Panc1 (cell line): ENCODE data around the gene CST6. TPM values are rescaled to one million over a fixed set of nuclear protein-coding genes. Genes with fewer than 3 reads are reported as not detected.

Source experiments
- ATAC-seq: fragments of 200-7000 bp; cut with Tn5 transposase; 2 replicates; pipeline ENCODE4 v1.9.1; 2020; ENCODE audit warnings: mild to moderate bottlenecking, moderate library complexity
- BruUV-seq: library from RNA; stranded (reverse); fragments of 400-500 nt; replicated peaks from 2 replicates; lab custom pipeline; 2021; lab: Mats Ljungman, UMichigan
- CTCF ChIA-PET: fragments of 300-600 bp; sonication (Branson Sonifier 250); formaldehyde crosslinking; loops from one replicate; lab custom pipeline; 2022; ENCODE audit warnings: antibody characterized with exemption; lab: Charles Lee
- POLR2A ChIA-PET: fragments of 300-600 bp; sonication (Branson Sonifier 250); formaldehyde crosslinking; loops from one replicate; lab custom pipeline; 2022; ENCODE audit warnings: antibody characterized with exemption; lab: Charles Lee
- DNase-seq: peaks from one replicate; pipeline ENCODE4 v3.0.0-alpha.2; 2010; ENCODE audit warnings: low read depth, low spot score
- H3K27ac ChIP-seq: 2 replicates; pipeline ENCODE4 v1.5.1; 2011; ENCODE audit warnings: mild to moderate bottlenecking, low read length, inconsistent platforms
- H3K27me3 ChIP-seq: fragments of 200-500 bp; sonication (Bioruptor generic); 2 replicates; pipeline ENCODE4 v1.6.0; 2014; ENCODE audit warnings: low read length, inconsistent platforms; ENCODE audit not compliant: control insufficient read depth, insufficient read depth
- H3K36me3 ChIP-seq: fragments of 200-500 bp; sonication (Bioruptor generic); 2 replicates; pipeline ENCODE4 v1.5.1; 2014; ENCODE audit warnings: inconsistent platforms, mild to moderate bottlenecking, low read length, moderate library complexity; ENCODE audit not compliant: control insufficient read depth, insufficient read depth
- H3K4me1 ChIP-seq: 2 replicates; pipeline ENCODE4 v1.5.1; 2011; ENCODE audit warnings: inconsistent platforms, mild to moderate bottlenecking, low read length, moderate library complexity; ENCODE audit not compliant: control insufficient read depth, insufficient read depth
- H3K4me3 ChIP-seq, 2 experiments: 2 replicates each; pipeline ENCODE4 v1.5.1; 2011 to 2012; ENCODE audit warnings: low read depth in 2 of 2, low read length in 2 of 2, mild to moderate bottlenecking in 2 of 2, inconsistent platforms in 1 of 2, moderate library complexity in 1 of 2
- H3K9me3 ChIP-seq: fragments of 200-500 bp; sonication (Bioruptor generic); 2 replicates; pipeline ENCODE4 v1.5.1; 2014; ENCODE audit warnings: low read depth, mild to moderate bottlenecking, inconsistent platforms, low read length, moderate library complexity; ENCODE audit not compliant: control insufficient read depth, insufficient read depth
- POLR2AphosphoS5 ChIP-seq: IDR thresholded peaks from 2 replicates; pipeline ENCODE4 v1.6.1; 2012; ENCODE audit warnings: mild to moderate bottlenecking, low read depth, low read length, moderate library complexity
- SIN3A ChIP-seq: IDR thresholded peaks from 2 replicates; pipeline ENCODE4 v1.6.1; 2012; ENCODE audit warnings: low read depth, mild to moderate bottlenecking, low read length, moderate library complexity, borderline replicate concordance; ENCODE audit not compliant: insufficient read depth
- TCF7L2 ChIP-seq: IDR thresholded peaks from 2 replicates; pipeline ENCODE4 v1.6.1; 2011; ENCODE audit warnings: mild to moderate bottlenecking, low read depth, low read length, inconsistent platforms
- in situ Hi-C: cut with HindIII; loops from 2 replicates; pipeline ENCODE4 v1.10.0; 2016; ENCODE audit warnings: low sequenced_read_pairs, low pct_unique_long_range_greater_than_20kb
- intact Hi-C: fragments of 100-400 bp; cut with micrococcal nuclease; formaldehyde crosslinking; loops from one replicate; pipeline ENCODE4 v1.10.0; 2022; ENCODE audit not compliant: unreplicated experiment
- total RNA-seq: library from RNA; stranded (reverse); gene quantifications from one replicate; pipeline ENCODE4 v1.2.1, GENCODE V29; 2021; ENCODE audit not compliant: unreplicated experiment
- TF ChIP-seq, protein P1 (sequence below), 2 experiments: IDR thresholded peaks; 2 replicates each; pipeline ENCODE4 v1.6.1; 2011 to 2012; ENCODE audit warnings: low read depth in 2 of 2, control low read depth in 1 of 2, low read length in 1 of 2, mild to moderate bottlenecking in 1 of 2, moderate library complexity in 1 of 2; ENCODE audit not compliant: insufficient read depth in 1 of 2
- TF ChIP-seq, protein P2 (sequence below): fragments of 450-650 bp; IDR thresholded peaks from 2 replicates; pipeline ENCODE4 v1.5.1; 2017; ENCODE audit warnings: mild to moderate bottlenecking

CST6 gene
- total RNA-seq, 1 experiment from 2014 or later: 0.23 TPM

DNA sequence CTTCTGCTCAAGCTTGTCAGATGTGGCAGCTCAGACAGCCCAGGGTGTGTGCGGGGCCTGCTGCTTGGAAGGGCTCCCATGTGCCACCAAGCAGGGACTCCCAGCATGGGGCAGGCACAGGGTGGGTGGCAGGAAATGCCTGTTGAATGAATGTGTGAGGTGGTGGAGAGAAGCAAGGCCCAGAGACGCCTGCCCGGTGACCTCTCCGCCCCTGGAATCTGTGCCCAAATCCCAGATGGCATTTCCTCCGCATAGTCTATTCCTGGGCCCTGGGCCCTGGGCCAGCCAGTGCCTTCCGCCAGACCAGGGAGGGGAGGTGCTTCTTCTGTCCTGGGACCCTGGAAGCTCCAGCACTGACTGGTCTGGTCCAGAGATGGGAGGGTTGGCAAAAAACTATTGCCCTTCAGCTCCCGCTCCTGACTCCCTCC, 3.7 kb downstream of the CST6 start:
- POLR2A ChIA-PET: interaction anchor here (0.5 kb wide), 1 partner anchor 135 kb away, joined by 5 read pairs; no protein-coding TSS in a partner anchor
- Histone ChIP-seq H3K27ac (peak overlapping the region; percentile 58), H3K4me1 (peaks cover 19% of the 10 kb centered on the region), H3K4me3 (no peak overlapping the region), H3K36me3 (no peaks in the 10 kb centered on the region), H3K27me3 (no peaks in the 10 kb centered on the region), H3K9me3 (no peaks in the 10 kb centered on the region)
- TF ChIP-seq TCF7L2 (no peak), SIN3A (no peak), POLR2AphosphoS5 (no peak)
- TF ChIP-seq, protein P1, sequence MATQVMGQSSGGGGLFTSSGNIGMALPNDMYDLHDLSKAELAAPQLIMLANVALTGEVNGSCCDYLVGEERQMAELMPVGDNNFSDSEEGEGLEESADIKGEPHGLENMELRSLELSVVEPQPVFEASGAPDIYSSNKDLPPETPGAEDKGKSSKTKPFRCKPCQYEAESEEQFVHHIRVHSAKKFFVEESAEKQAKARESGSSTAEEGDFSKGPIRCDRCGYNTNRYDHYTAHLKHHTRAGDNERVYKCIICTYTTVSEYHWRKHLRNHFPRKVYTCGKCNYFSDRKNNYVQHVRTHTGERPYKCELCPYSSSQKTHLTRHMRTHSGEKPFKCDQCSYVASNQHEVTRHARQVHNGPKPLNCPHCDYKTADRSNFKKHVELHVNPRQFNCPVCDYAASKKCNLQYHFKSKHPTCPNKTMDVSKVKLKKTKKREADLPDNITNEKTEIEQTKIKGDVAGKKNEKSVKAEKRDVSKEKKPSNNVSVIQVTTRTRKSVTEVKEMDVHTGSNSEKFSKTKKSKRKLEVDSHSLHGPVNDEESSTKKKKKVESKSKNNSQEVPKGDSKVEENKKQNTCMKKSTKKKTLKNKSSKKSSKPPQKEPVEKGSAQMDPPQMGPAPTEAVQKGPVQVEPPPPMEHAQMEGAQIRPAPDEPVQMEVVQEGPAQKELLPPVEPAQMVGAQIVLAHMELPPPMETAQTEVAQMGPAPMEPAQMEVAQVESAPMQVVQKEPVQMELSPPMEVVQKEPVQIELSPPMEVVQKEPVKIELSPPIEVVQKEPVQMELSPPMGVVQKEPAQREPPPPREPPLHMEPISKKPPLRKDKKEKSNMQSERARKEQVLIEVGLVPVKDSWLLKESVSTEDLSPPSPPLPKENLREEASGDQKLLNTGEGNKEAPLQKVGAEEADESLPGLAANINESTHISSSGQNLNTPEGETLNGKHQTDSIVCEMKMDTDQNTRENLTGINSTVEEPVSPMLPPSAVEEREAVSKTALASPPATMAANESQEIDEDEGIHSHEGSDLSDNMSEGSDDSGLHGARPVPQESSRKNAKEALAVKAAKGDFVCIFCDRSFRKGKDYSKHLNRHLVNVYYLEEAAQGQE (IDR thresholded peaks at IDR 0.05; ENCODE audit: insufficient read depth in 1 of 2, low read depth in 2 of 2, low read length in 1 of 2): no peak
- TF ChIP-seq, protein P2, sequence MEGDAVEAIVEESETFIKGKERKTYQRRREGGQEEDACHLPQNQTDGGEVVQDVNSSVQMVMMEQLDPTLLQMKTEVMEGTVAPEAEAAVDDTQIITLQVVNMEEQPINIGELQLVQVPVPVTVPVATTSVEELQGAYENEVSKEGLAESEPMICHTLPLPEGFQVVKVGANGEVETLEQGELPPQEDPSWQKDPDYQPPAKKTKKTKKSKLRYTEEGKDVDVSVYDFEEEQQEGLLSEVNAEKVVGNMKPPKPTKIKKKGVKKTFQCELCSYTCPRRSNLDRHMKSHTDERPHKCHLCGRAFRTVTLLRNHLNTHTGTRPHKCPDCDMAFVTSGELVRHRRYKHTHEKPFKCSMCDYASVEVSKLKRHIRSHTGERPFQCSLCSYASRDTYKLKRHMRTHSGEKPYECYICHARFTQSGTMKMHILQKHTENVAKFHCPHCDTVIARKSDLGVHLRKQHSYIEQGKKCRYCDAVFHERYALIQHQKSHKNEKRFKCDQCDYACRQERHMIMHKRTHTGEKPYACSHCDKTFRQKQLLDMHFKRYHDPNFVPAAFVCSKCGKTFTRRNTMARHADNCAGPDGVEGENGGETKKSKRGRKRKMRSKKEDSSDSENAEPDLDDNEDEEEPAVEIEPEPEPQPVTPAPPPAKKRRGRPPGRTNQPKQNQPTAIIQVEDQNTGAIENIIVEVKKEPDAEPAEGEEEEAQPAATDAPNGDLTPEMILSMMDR: no peak
- CTCF ChIA-PET: no interaction called here
- ATAC-seq: peak; percentile 69
- in situ Hi-C loops: no loop called here
- intact Hi-C loops: no loop called here
- DNase-seq: no peak
- no TSS peak for BruUV-seq

DNA sequence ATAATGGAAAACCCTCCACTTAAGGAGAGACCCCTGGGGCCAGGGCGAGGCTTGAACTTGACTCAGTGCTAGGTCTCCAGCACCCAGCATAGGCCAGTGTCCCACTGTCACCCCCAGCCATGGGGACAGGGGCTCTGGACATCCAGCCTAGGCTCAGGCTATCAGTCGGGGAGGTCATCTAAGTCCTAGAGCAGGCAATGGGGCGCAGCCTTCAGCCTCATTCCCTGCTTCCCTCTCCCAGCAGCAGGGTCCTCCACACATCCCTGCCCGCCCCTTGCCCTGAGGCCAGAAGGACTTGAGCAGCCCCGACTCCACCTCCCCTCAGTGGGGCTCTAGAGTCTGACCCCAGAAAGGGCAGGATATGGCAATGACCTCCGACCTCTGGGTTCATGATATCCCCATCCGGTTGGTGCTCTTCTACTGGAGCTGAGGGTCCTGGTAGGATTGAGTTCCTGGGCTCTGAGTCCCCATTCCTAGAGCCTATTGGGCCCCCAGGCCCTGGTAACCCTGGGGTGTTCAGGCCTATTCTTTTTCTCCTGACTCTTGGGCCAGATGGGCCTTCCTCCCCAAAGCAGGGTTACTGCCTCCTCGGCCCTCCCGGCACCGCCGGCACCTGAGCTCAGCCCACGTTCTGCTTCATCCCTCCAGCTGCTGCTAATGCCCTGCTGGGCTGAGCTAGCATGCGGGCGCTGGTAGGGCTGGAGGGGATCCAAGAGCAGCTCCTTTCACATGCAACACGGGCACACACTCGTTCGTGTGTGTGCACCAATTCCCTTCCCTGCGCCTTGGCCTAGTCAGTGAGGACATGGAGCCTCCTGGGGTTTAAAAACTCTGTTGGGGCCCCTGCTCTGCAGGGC, 4.4 kb downstream of the CST6 start:
- BruUV-seq: no TSS peak
- Histone ChIP-seq H3K4me3 (no peak overlapping the region), H3K27ac (peak overlapping the region; percentile 25), H3K36me3 (no peaks in the 10 kb centered on the region), H3K4me1 (peaks cover 22% of the 10 kb centered on the region), H3K27me3 (no peaks in the 10 kb centered on the region), H3K9me3 (no peaks in the 10 kb centered on the region)
- intact Hi-C loops: no loop called here
- TF ChIP-seq, protein P2: no peak
- TF ChIP-seq, protein P1 (IDR thresholded peaks at IDR 0.05; ENCODE audit: insufficient read depth in 1 of 2, low read depth in 2 of 2, low read length in 1 of 2): no peak
- TF ChIP-seq TCF7L2 (no peak), POLR2AphosphoS5 (no peak), SIN3A (no peak)
- in situ Hi-C loops: no loop called here
- no peak for ATAC-seq
- CTCF ChIA-PET: no interaction called here
- DNase-seq: no peak
- POLR2A ChIA-PET: interaction anchor here (0.5 kb wide), 1 partner anchor 136 kb away, joined by 5 read pairs; no protein-coding TSS in a partner anchor
